HG03571 (cell line): ENCODE results near the gene DTNB.
A peak's percentile ranks its signal among the peaks of the same experiment; 100 is the strongest.

Experiments
- ATAC-seq: cut with Tn5 transposase; IDR thresholded peaks from one replicate; pipeline ENCODE4 v1.9.1; 2021; ENCODE audit not compliant: unreplicated experiment

Gene DTNB

DNA sequence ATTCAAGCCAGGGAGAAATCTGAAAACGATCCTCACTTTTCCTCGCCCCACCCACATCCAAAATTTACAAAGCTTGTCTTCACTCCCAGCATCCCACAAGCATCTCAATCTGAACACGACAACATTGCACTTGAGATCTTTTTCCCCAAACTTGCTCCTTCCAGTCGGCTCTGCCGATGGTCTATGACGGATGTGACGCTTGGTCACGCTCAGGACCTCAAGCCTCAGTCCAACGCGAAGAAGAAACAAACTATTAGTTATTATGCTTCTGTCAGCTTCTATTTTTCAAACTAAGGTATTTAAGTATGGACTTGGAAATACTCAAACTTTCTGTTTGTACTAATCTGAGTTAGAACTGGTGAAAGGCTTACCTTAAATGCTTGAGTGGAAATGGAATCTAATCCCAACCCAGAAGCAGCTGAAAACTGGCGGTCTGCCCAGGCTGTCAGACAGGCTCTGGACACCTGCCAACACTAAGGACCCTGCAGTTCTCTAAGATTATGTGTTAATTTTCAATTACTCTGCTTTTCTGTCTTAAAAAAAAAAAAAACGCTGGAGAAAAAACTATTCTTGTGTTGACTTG is 199.5 kb downstream of the DTNB start:
- ATAC-seq, result no peak

DNA sequence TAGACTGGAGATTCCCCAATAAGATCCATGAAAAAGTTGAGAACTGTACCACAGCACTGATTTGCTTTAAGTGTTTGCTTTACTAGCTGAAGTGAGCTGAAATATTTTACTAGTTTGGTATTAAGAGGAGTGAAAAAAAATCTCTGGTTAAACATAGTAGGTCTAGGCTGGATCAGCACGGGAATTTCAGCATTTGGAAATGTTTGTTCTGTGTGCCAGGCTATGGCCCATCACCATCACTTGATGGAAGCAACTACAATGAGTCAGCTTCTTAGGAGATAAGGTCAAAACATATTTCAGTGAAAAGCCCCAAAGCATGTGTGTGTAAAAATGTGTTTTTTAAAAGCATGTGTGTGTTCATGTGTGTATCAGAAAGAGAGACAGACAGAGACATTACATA is 200.2 kb downstream of the DTNB start:
- no peak for ATAC-seq

DNA sequence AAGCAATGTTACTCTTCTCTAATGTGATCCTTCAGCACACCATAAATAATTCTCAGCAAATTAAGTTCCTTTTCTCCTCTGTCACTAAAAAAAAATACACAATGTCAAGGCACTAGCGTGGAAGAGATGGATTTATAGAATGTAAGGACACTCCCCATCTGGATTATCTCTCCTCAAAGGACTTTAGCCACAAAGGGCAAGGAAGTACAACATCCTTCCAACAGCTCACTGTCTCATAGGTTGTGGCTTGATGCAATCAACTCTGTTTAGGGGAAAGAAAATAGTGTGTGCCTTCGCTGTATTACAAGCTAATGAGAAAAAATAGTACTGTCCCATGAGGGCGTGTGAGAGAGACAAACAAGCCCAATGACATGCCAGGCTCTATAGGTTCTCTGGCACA is 202.6 kb downstream of the DTNB start:
- no peak for ATAC-seq

DNA sequence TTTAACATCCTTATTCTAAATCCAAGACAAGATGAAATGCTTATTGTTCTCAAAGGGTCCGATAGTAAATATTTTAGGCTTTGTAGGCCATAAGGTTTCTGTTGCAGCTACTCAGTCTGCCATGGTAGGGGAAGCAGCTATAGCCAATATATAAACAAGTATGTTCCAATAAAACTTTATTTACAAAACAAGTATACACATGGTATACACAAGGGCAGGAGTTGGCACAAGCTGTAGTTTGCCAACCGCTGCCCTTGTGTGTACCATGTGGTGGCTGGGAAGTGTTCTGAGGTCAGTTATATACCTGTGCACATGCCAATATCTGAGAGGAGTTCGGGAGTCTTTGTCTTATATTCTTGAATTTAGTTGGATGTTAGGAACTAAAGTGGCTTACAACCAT is 205.6 kb downstream of the DTNB start:
- ATAC-seq, result no peak

- ATAC-seq, result no peak
Measured at GRCh38 chr2:25462021-25462420, 211.4 kb downstream of the DTNB start.

GRCh38 chr2:25460261-25460905 is 213.0 kb downstream of the DTNB start:
- no peak for ATAC-seq

DNA sequence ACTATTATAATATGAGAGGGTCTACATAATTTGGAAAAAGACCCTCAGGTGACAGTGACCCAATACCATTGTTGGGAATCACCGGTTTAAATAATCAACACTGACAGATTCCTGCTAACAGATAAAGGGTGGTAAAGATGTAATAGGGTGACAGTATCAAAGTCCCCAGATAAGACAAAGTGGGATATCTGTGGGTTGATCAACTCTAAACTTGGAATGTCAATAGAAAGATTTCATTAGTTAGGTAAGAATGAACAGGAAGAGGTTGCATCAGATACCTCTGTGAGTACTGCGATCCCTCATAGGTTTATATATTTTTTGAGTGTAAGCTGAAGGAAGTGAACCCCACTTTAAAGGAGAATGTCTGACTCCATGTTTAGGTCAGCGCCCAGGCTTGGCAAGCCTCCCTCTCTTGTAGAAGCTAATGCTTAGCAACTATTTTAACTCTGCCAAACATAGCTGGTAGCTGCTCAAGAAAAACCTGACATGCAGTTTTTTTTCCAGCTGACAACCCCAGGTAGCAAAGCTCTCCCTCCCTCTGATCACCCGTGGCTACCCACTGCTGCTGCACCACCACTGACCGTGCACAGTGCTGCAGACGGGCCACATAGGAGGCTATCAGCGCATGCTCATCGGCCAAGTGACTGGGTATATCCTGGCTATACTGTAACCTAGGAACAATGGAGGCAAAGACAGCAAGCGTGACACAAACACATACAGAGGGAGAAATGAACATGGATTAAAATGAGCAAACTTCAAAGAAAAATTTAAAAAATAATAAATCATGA is 218.4 kb downstream of the DTNB start:
- ATAC-seq, result no peak

GRCh38 chr2:25453199-25453905 is 220.0 kb downstream of the DTNB start:
- ATAC-seq, result peak; percentile 82

DNA sequence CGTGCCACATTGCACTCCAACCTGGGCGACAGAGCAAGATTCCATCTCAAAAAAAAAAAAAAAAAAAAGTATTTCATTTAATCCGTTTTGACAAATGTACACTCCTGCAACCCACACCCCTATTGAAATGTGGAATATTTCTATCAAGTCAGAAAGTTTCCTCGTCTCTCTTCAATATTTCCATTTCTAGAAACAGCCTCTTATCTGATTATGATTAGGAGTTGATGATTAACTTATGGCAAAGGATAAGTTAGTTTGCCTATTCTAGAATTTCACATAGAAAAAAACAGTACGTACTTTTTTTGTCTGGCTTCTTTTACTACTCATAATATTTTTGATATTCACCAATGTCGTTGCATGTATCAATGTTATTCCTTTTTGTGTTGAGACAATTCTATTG is 224.6 kb downstream of the DTNB start:
- ATAC-seq, result no peak

DNA sequence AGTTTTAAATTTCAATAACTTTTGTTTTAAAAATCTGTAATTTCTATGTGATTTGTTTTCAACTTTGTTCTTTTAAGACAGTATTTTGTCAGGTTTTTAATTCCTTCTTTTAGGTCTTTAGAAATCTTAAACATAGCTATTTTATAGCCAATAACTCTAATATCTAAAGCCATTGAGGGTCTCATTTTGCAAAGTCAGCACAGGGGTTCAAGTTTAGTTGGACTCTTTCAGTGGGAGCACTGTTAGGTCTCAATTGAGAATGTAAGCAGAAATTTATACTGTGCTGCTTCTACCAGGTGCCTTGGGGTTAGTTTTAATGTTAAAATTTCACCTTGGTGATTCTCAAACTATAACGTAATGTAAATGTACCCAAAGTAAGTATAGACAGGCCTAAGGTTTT is 226.4 kb downstream of the DTNB start:
- ATAC-seq, result no peak

DNA sequence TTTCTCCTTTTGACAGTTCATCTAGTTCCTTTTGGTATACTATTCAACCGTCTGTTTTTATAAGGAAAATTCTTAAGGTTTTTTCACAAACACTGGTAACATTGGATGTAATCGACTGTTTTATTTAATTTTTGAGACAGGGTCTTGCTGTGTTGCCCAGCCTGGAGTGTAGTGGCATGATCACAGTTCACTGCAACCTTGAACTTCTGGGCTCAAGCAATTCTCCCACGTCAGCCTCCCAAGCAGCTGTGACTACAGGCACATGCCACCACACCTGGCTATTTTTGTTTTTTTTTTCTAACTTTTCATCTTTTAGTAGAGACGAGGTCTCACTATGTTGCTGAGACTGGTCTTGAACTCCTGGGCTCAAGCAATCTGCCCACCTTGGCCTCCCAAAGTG is 227.3 kb downstream of the DTNB start:
- no peak for ATAC-seq

GRCh38 chr2:25445464-25445863 is 227.9 kb downstream of the DTNB start:
- ATAC-seq, result no peak

GRCh38 chr2:25444608-25445270 is 228.6 kb downstream of the DTNB start:
- no peak for ATAC-seq

- no peak for ATAC-seq
Measured at GRCh38 chr2:25443766-25444165, 229.6 kb downstream of the DTNB start.

- ATAC-seq, result no peak
Measured at GRCh38 chr2:25441353-25441752, 232.0 kb downstream of the DTNB start.

GRCh38 chr2:25438793-25439192 is 234.6 kb downstream of the DTNB start:
- ATAC-seq, result no peak

DNA sequence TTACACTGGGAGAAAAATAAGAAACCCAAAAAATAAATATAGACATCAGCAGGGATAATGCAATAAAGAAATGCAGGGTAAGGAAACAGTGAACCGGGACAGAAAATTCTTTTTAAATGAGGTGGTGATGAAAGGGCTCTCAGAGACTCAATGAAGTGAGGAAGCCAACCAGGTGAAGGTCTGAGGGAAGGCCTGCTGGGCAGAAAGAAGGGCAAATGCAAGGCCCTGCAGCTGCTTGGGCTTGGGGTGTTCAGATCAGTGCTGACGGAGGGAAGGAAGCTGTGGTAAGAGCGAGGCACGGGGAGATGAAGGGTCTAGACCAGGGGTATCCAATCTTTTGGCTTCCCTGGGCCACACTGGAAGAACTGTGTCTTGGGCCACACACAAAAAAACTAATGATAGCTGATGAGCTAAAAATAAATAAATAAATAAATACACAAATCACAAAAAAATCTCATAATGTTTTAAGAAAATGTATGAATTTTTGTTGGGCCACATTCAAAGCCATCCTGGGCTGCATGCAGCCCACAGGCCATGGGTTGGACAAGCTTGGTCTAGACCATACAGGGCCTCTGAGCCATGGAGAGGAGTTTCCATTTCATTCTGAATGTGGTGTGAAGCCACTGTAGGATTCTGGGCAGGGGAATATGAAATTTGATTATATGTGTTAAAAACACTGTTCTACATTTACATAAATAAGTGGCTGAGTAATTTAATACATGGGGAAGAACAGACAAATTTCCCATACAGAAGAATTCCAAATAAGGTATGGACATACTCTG is 235.3 kb downstream of the DTNB start:
- ATAC-seq, result no peak

DNA sequence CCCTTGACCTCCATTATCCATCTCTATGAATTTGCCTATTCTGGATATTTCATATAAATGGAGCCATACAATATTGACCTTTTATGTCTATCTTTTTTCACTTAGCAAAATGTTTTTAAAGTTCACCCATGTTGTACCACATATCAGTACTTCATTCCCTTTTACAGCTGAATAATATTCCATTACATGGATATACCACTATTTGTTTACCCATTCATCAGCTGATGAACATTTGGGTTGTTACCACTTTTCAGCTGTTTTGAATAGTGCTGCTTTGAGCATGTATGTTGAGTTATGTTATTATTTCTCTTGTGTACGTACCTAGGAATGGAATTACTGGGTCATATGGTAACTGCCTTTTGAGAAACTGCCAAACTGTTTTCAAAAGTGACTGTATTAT is 238.0 kb downstream of the DTNB start:
- ATAC-seq, result no peak

GRCh38 chr2:25431604-25432003 is 241.8 kb downstream of the DTNB start:
- ATAC-seq, result no peak

DNA sequence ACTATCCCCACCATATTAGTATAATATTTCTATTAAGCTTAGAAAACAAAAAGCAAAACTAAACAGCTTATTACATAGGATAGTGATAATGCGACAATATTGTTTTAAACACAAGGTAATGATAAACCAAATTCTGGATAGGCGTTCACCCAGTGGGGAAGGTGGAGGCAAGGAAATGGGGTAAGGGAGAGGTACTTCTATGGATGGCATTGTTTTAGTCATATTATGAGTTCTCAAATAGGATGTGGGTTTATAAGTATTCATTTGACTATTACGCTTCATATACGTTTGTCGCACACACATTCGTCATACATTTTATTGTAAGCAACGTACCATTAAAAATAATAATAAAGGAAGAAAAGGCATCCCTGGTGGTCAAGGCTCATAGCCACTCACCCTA is 242.8 kb downstream of the DTNB start:
- no peak for ATAC-seq
